ENCODE results near the gene SATB2.

Gene SATB2

GRCh38 chr2:199228887-199229819, 228.6 kb downstream of the SATB2 start:
- peak; percentile 79 to 90 for ATAC-seq

GRCh38 chr2:199223791-199224190, 233.9 kb downstream of the SATB2 start:
- ATAC-seq = no peak

GRCh38 chr2:199220920-199221319, 236.8 kb downstream of the SATB2 start:
- ATAC-seq = no peak

GRCh38 chr2:199219551-199219950, 238.2 kb downstream of the SATB2 start:
- ATAC-seq = no peak

Data from activated CD4-positive, CD25-positive, alpha-beta regulatory T cell treated with anti-CD3 and anti-CD28 coated beads, Interleukin-2, amount 50 U/mL, for 24 hours (primary cell).